ENCODE results near the gene YPEL1.

Gene YPEL1

GRCh38 chr22:21766691-21767462 lies 31.3 kb upstream of the YPEL1 start:
- TF ChIP-seq, protein P1, sequence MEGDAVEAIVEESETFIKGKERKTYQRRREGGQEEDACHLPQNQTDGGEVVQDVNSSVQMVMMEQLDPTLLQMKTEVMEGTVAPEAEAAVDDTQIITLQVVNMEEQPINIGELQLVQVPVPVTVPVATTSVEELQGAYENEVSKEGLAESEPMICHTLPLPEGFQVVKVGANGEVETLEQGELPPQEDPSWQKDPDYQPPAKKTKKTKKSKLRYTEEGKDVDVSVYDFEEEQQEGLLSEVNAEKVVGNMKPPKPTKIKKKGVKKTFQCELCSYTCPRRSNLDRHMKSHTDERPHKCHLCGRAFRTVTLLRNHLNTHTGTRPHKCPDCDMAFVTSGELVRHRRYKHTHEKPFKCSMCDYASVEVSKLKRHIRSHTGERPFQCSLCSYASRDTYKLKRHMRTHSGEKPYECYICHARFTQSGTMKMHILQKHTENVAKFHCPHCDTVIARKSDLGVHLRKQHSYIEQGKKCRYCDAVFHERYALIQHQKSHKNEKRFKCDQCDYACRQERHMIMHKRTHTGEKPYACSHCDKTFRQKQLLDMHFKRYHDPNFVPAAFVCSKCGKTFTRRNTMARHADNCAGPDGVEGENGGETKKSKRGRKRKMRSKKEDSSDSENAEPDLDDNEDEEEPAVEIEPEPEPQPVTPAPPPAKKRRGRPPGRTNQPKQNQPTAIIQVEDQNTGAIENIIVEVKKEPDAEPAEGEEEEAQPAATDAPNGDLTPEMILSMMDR (conservative IDR thresholded peaks at IDR 0.05; ENCODE audit: control insufficient read depth, insufficient read depth, low read depth, low read length): no peak
- DNase-seq (ENCODE audit: low read depth): no peak
- H3K4me3 ChIP-seq (ENCODE audit: control insufficient read depth, low read depth, low read length): no peak overlapping the region

- TF ChIP-seq, protein P1 (conservative IDR thresholded peaks at IDR 0.05; ENCODE audit: control insufficient read depth, insufficient read depth, low read depth, low read length): no peak
- no peak overlapping the region for H3K4me3 ChIP-seq (ENCODE audit: control insufficient read depth, low read depth, low read length)
- DNase-seq (ENCODE audit: low read depth): no peak
These were observed 30.4 kb upstream of the YPEL1 start for GRCh38 chr22:21765909-21766529.

- no peak for DNase-seq (ENCODE audit: low read depth)
- TF ChIP-seq, protein P1 (conservative IDR thresholded peaks at IDR 0.05; ENCODE audit: control insufficient read depth, insufficient read depth, low read depth, low read length): no peak
These were observed 28.6 kb upstream of the YPEL1 start for GRCh38 chr22:21764038-21764804.

DNA sequence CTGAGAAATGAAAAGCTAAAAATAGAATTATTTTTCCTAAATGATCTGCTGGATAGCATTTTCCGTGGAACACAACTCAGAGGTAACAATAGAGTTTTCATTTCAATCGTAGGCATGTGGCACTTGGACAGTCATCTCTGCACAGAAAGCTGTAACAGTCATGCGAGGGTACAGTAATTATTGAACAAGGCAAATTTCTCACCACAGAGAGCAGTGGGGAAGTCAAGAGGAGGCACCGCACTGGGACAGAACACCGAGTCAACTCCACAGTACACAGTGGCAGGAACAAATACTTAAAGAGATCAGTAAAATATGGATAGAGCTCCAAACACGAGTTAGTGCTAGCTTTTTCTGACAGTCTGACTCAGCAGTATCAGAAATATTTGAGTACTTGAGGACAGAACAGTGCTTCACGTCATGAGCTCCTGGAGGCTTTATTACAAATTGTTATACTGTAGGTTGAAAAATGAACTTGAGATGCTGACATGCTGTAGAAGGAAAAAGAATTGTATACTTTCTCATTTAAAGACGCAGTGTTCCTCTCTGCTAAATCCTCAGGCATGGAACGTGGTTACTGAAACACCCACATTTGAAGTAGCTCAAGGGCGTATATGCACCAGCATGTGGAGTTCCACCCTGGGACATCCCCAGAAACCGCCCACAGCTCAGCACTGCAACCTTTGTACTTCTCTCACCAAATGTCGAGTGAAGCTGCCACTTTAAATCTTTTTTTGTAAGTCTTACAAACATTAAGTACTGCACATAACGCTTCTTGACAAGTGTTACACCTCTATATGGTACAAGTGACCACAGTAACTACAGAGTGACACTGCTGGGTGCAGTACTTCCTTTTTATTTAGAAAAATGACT lies 27.4 kb upstream of the YPEL1 start:
- DNase-seq (ENCODE audit: low read depth): no peak
- no peak overlapping the region for H3K4me3 ChIP-seq (ENCODE audit: control insufficient read depth, low read depth, low read length)
- TF ChIP-seq, protein P1 (conservative IDR thresholded peaks at IDR 0.05; ENCODE audit: control insufficient read depth, insufficient read depth, low read depth, low read length): no peak

More at GRCh38 chr22:21764038-21764804, 28.6 kb upstream of the YPEL1 start:
- no peak overlapping the region for H3K4me3 ChIP-seq (ENCODE audit: control insufficient read depth, low read depth, low read length)

- no peak for DNase-seq (ENCODE audit: low read depth)
- TF ChIP-seq, protein P1 (conservative IDR thresholded peaks at IDR 0.05; ENCODE audit: control insufficient read depth, insufficient read depth, low read depth, low read length): no peak
- no peak overlapping the region for H3K4me3 ChIP-seq (ENCODE audit: control insufficient read depth, low read depth, low read length)
These were observed 26.5 kb upstream of the YPEL1 start for GRCh38 chr22:21761994-21762680.

Measured in fibroblast of mammary gland (primary cell).